H1 (cell line): Measurements from ENCODE around the gene STIM1. TPM values are rescaled to one million over a fixed set of nuclear protein-coding genes. Genes with fewer than 3 reads are reported as not detected.

Experiments
- CTCF ChIA-PET: fragments of 300-600 bp; sonication (Branson Sonifier 250); formaldehyde crosslinking; loops from one replicate; lab custom pipeline; 2021; ENCODE audit not compliant: partially characterized antibody; lab: Charles Lee
- POLR2A ChIA-PET: fragments of 300-600 bp; sonication (Branson Sonifier 250); formaldehyde crosslinking; loops from one replicate; lab custom pipeline; 2021; ENCODE audit warnings: inconsistent platforms; ENCODE audit not compliant: partially characterized antibody; lab: Charles Lee
- DNase-seq, 2 experiments: peaks; one replicate each; pipeline versions ENCODE4 v3.0.0 to v3.0.0-alpha.2; 2010 to 2022; ENCODE audit warnings: low spot score in 2 of 2, low read depth in 1 of 2, mixed read lengths in 1 of 2
- FAIRE-seq: peaks from 2 replicates; lab custom pipeline; 2011; peaks lifted over from hg19 to GRCh38; lab: Jason Lieb, UNC
- H2AFZ ChIP-seq: 2 replicates; pipeline ENCODE4 v1.8.1; 2012; ENCODE audit warnings: low read length, inconsistent platforms
- H2AK5ac ChIP-seq: 2 replicates; pipeline ENCODE4 v1.6.1; 2013; ENCODE audit warnings: low read depth, low read length
- H2BK120ac ChIP-seq: replicated peaks from 2 replicates; pipeline ENCODE3; 2013; ENCODE audit warnings: low read depth, low read length, inconsistent platforms
- H2BK12ac ChIP-seq: 2 replicates; pipeline ENCODE4 v1.6.1; 2013; ENCODE audit warnings: low read depth, low read length
- H2BK15ac ChIP-seq: 2 replicates; pipeline ENCODE4 v1.6.1; 2013; ENCODE audit warnings: low read length
- H2BK20ac ChIP-seq: 2 replicates; pipeline ENCODE4 v1.6.1; 2013; ENCODE audit warnings: low read length
- H2BK5ac ChIP-seq: 2 replicates; pipeline ENCODE4 v1.6.1; 2013; ENCODE audit warnings: low read depth, low read length
- H3K14ac ChIP-seq: 2 replicates; pipeline ENCODE4 v1.6.1; 2013; ENCODE audit warnings: inconsistent platforms; ENCODE audit not compliant: insufficient read length
- H3K18ac ChIP-seq: 2 replicates; pipeline ENCODE4 v1.6.1; 2013; ENCODE audit warnings: low read length; ENCODE audit errors: extremely low read depth
- H3K23ac ChIP-seq: 2 replicates; pipeline ENCODE4 v1.6.1; 2013; ENCODE audit warnings: inconsistent platforms; ENCODE audit not compliant: insufficient read length
- H3K23me2 ChIP-seq: 2 replicates; pipeline ENCODE4 v1.6.1; 2013; ENCODE audit warnings: low read depth, low read length
- H3K27ac ChIP-seq: 2 replicates; pipeline ENCODE4 v1.6.1; 2011; ENCODE audit warnings: low read depth, low read length, inconsistent platforms
- H3K27me3 ChIP-seq, 4 experiments: replicated peaks in 1 of 4; 1 replicate in 1 of 4; 2 replicates in 3 of 4; pipeline versions ENCODE4 v1.6.1 to v1.8.1; 2011 to 2013; ENCODE audit warnings: low read length in 3 of 4, mild to moderate bottlenecking in 3 of 4, inconsistent platforms in 2 of 4, mixed read lengths in 2 of 4, moderate library complexity in 1 of 4; ENCODE audit not compliant: control insufficient read depth in 3 of 4, insufficient read depth in 3 of 4; ENCODE audit errors: extremely low read depth in 1 of 4
- H3K36me3 ChIP-seq, 4 experiments: 2 replicates each; pipeline versions ENCODE4 v1.6.1 to v1.8.1; 2011 to 2013; ENCODE audit warnings: mild to moderate bottlenecking in 4 of 4, low read length in 3 of 4, moderate library complexity in 2 of 4, control low read depth in 1 of 4, inconsistent platforms in 1 of 4; ENCODE audit not compliant: insufficient read depth in 4 of 4, control insufficient read depth in 2 of 4
- H3K4ac ChIP-seq: replicated peaks from 2 replicates; pipeline ENCODE3; 2013; ENCODE audit warnings: low read length, low read depth, mixed read lengths, inconsistent platforms; ENCODE audit not compliant: insufficient read length
- H3K4me1 ChIP-seq, 4 experiments: replicated peaks in 1 of 4; 1 replicate in 1 of 4; 2 replicates in 3 of 4; pipeline versions ENCODE4 v1.6.1 to v1.8.1; 2011 to 2013; ENCODE audit warnings: low read length in 3 of 4, inconsistent platforms in 2 of 4, mixed read lengths in 1 of 4; ENCODE audit not compliant: insufficient read depth in 4 of 4, control insufficient read depth in 3 of 4
- H3K4me2 ChIP-seq, 2 experiments: 2 replicates each; pipeline versions ENCODE4 v1.6.1 to v1.8.1; 2011 to 2013; ENCODE audit warnings: low read depth in 2 of 2, low read length in 2 of 2, control low read depth in 1 of 2, inconsistent platforms in 1 of 2, mild to moderate bottlenecking in 1 of 2; ENCODE audit not compliant: insufficient read depth in 1 of 2
- H3K4me3 ChIP-seq, 4 experiments: fragments of 200-600, 300-600 bp in 1 of 4; sonication (generic), shearing (Covaris generic), sonication (Bioruptor Twin) in 1 of 4; 2 replicates each; pipeline versions ENCODE4 v1.5.1 to v1.8.1; 2011 to 2016; ENCODE audit warnings: low read length in 4 of 4, low read depth in 3 of 4, control low read depth in 2 of 4, inconsistent platforms in 2 of 4, mild to moderate bottlenecking in 2 of 4, mixed read lengths in 1 of 4, moderate library complexity in 1 of 4; ENCODE audit not compliant: insufficient read depth in 2 of 4; ENCODE audit errors: extremely low read depth in 1 of 4
- H3K56ac ChIP-seq: replicated peaks from 2 replicates; pipeline ENCODE3; 2013; ENCODE audit warnings: low read depth, mild to moderate bottlenecking, mixed read lengths, low read length, inconsistent platforms; ENCODE audit not compliant: insufficient read length
- H3K79me1 ChIP-seq: 2 replicates; pipeline ENCODE4 v1.6.1; 2013; ENCODE audit warnings: low read depth, low read length, control low read depth
- H3K79me2 ChIP-seq, 2 experiments: 2 replicates each; pipeline versions ENCODE4 v1.6.1 to v1.8.1; 2012 to 2013; ENCODE audit warnings: low read length in 2 of 2, mild to moderate bottlenecking in 2 of 2, inconsistent platforms in 1 of 2; ENCODE audit not compliant: insufficient read depth in 2 of 2, control insufficient read depth in 1 of 2
- H3K9ac ChIP-seq, 4 experiments: replicated peaks in 1 of 4; 1 replicate in 1 of 4; 2 replicates in 3 of 4; pipeline versions ENCODE4 v1.6.1 to v1.8.1; 2011 to 2013; ENCODE audit warnings: low read depth in 3 of 4, low read length in 3 of 4, control low read depth in 2 of 4, mild to moderate bottlenecking in 2 of 4, moderate library complexity in 2 of 4, inconsistent platforms in 1 of 4; ENCODE audit errors: extremely low read depth in 1 of 4
- H3K9me3 ChIP-seq, 2 experiments: 2 replicates each; pipeline versions ENCODE4 v1.6.1 to v1.8.1; 2012 to 2013; ENCODE audit warnings: mild to moderate bottlenecking in 2 of 2, moderate library complexity in 2 of 2, control low read depth in 1 of 2, inconsistent platforms in 1 of 2, low read depth in 1 of 2, low read length in 1 of 2, mixed read lengths in 1 of 2; ENCODE audit not compliant: insufficient read depth in 2 of 2
- H4K20me1 ChIP-seq, 2 experiments: replicated peaks in 1 of 2; 2 replicates each; pipeline versions ENCODE3 to v1.8.1; 2011 to 2013; ENCODE audit warnings: inconsistent platforms in 2 of 2, low read length in 2 of 2, mild to moderate bottlenecking in 1 of 2; ENCODE audit not compliant: insufficient read depth in 2 of 2, control insufficient read depth in 1 of 2
- H4K5ac ChIP-seq: 2 replicates; pipeline ENCODE4 v1.6.1; 2013; ENCODE audit warnings: low read length, low read depth, mixed read lengths, inconsistent platforms; ENCODE audit not compliant: insufficient read length
- H4K8ac ChIP-seq: 2 replicates; pipeline ENCODE4 v1.8.0; 2013; ENCODE audit warnings: mild to moderate bottlenecking, moderate library complexity, low read length, inconsistent platforms; ENCODE audit not compliant: insufficient read depth; ENCODE audit errors: extremely low read depth
- H4K91ac ChIP-seq: replicated peaks from 2 replicates; pipeline ENCODE3; 2013; ENCODE audit warnings: low read length, mixed read lengths, inconsistent platforms; ENCODE audit not compliant: insufficient read length
- BCL11A ChIP-seq, 2 experiments: IDR thresholded peaks; one replicate each; pipeline ENCODE4 v1.6.1; 2011; ENCODE audit warnings: low read depth in 2 of 2, low read length in 2 of 2, mild to moderate bottlenecking in 2 of 2
- CBX5 ChIP-seq: fragments of 300-800, 300-1000 bp; sonication (generic); IDR thresholded peaks from 2 replicates; pipeline ENCODE4 v1.7.1; 2016; ENCODE audit warnings: antibody characterized with exemption, low read length, low read depth
- CHD1 ChIP-seq: IDR thresholded peaks from 2 replicates; pipeline ENCODE4 v1.6.1; 2012; ENCODE audit warnings: low read depth, low read length, improper control_type of control experiment
- EZH2 ChIP-seq: fragments of 200-600 bp; sonication (generic); IDR thresholded peaks from 2 replicates; pipeline ENCODE4 v1.7.1; 2012; ENCODE audit warnings: low read depth, mild to moderate bottlenecking, moderate library complexity, low read length, inconsistent platforms; ENCODE audit not compliant: severe bottlenecking
- FOSL1 ChIP-seq: IDR thresholded peaks from 2 replicates; pipeline ENCODE4 v1.6.1; 2011; ENCODE audit warnings: mild to moderate bottlenecking, low read depth, low read length, moderate library complexity; ENCODE audit not compliant: insufficient read depth
- POLR2AphosphoS5 ChIP-seq: IDR thresholded peaks from 2 replicates; pipeline ENCODE4 v1.6.1; 2011; ENCODE audit warnings: low read depth, low read length
- RAD21 ChIP-seq, 2 experiments: IDR thresholded peaks in 1 of 2; conservative IDR thresholded peaks in 1 of 2; 2 replicates each; pipeline ENCODE4 v1.6.1; 2011; ENCODE audit warnings: low read depth in 2 of 2, low read length in 2 of 2, improper control_type of control experiment in 1 of 2, inconsistent platforms in 1 of 2, mild to moderate bottlenecking in 1 of 2, moderate library complexity in 1 of 2
- RXRA ChIP-seq: IDR thresholded peaks from 2 replicates; pipeline ENCODE4 v1.6.1; 2011; ENCODE audit warnings: low read depth, mild to moderate bottlenecking, low read length, moderate library complexity; ENCODE audit not compliant: insufficient read depth
- SIRT6 ChIP-seq: IDR thresholded peaks from one replicate; pipeline ENCODE4 v1.7.1; 2012; ENCODE audit warnings: low read length, inconsistent platforms
- WGBS, 2 experiments: shearing (Covaris generic) in 1 of 2; methylation state at CpG; one replicate each; pipeline versions ENCODE4 v1.1.6 to v1.1.7; 2013 to 2015; ENCODE audit warnings: low lambda C conversion rate in 2 of 2, mixed read lengths in 2 of 2, inconsistent platforms in 1 of 2, low coverage in 1 of 2, missing lambda C conversion rate in 1 of 2; ENCODE audit not compliant: insufficient replicate concordance in 2 of 2, insufficient coverage in 1 of 2, insufficient read length in 1 of 2; ENCODE audit errors: extremely low coverage in 1 of 2, missing lambda C conversion rate in 1 of 2; 5-methylcytosine and 5-hydroxymethylcytosine counted together
- polyA plus RNA-seq, 7 experiments: library from polyadenylated mRNA; depleted of rRNA in 3 of 7; stranded (reverse) in 5 of 7; unstranded in 2 of 7; fragments of >200 nt in 5 of 7; fragments of 200-250 nt in 2 of 7; gene quantifications; 1 replicate in 5 of 7; 2 replicates in 1 of 7; 4 replicates in 1 of 7; pipeline versions ENCODE4 v1.2.1 to v1.2.3, GENCODE V29; 2011 to 2013; ENCODE audit warnings: missing spikeins in 2 of 7, mixed read lengths in 2 of 7
- total RNA-seq: library from RNA; stranded (reverse); fragmentation: NEBNext Ultra II Directional; extraction: Animal tissue kit (Norgen Biotek cat#: 25700); gene quantifications from 2 replicates; pipeline ENCODE4 v1.2.1, GENCODE V29; 2021

The STIM1 gene
- total and polyA plus RNA-seq, 2 of the 8 experiments (the other 6 are each of a cell fraction or from before 2014, with no cell fraction given), result 11.1 to 12.2 TPM

GRCh38 chr11:3964056-3964455, 108.6 kb downstream of the STIM1 start:
- Histone ChIP-seq H2AK5ac (no peak overlapping the region), H4K5ac (no peak overlapping the region), H3K27me3 (no peaks in the 10 kb centered on the region), H2BK120ac (no peak overlapping the region), H3K79me2 (no peaks in the 10 kb centered on the region), H3K36me3 (no peaks in the 10 kb centered on the region), H3K9ac (no peak overlapping the region), H3K4me2 (no peak overlapping the region), H3K4ac (no peak overlapping the region), H2BK12ac (no peak overlapping the region), H4K8ac (no peak overlapping the region), H2BK15ac (no peak overlapping the region), H3K23me2 (no peaks in the 10 kb centered on the region), H3K4me3 (no peak overlapping the region), H2AFZ (no peak overlapping the region), H3K56ac (no peak overlapping the region), H3K18ac (no peak overlapping the region), H3K27ac (no peak overlapping the region), H3K9me3 (no peaks in the 10 kb centered on the region), H4K91ac (no peak overlapping the region), H3K79me1 (no peaks in the 10 kb centered on the region), H3K14ac (no peak overlapping the region), H2BK5ac (no peak overlapping the region), H3K4me1 (no peaks in the 10 kb centered on the region), H2BK20ac (no peak overlapping the region), H4K20me1 (peaks cover 0 to 2% of the 10 kb centered on the region in 2 experiments), H3K23ac (no peak overlapping the region)
- 78% methylated on average over 2 of the region's 2 CpGs; no CpG with 5 or more reads in 1 of the 2 experiments for WGBS, 2 experiments
- TF ChIP-seq POLR2AphosphoS5 (no peak), CBX5 (no peak), EZH2 (no peak), SIRT6 (no peak), BCL11A (IDR thresholded peaks at IDR 0.05; ENCODE audit: low read depth in 2 of 2, low read length in 2 of 2) (no peak), RXRA (no peak), RAD21 (IDR thresholded peaks at IDR 0.05 in 1 of 2, conservative IDR thresholded peaks at IDR 0.05 in 1 of 2; ENCODE audit: low read depth in 2 of 2, low read length in 2 of 2) (no peak), CHD1 (no peak), FOSL1 (no peak)
- ChIA-PET CTCF (interaction anchor here (0.9 kb wide), 1 partner anchor 109 kb away, joined by 3 read pairs; no protein-coding TSS in a partner anchor), POLR2A (no interaction called here)
- FAIRE-seq (no peak), DNase-seq (no peak)
